NB4 (cell line): Measurements from ENCODE around the gene MCM3AP.

ENCODE experiments used
- CTCF ChIP-seq: IDR thresholded peaks from one replicate; pipeline ENCODE4 v1.5.1; 2012; ENCODE audit warnings: low read depth, low read length
- MAX ChIP-seq: IDR thresholded peaks from 2 replicates; pipeline ENCODE4 v1.6.1; 2011; ENCODE audit warnings: low read depth, low read length
- MYC ChIP-seq: IDR thresholded peaks from 2 replicates; pipeline ENCODE4 v1.6.1; 2011; ENCODE audit warnings: low read depth, low read length
- POLR2A ChIP-seq: IDR thresholded peaks from 2 replicates; pipeline ENCODE4 v1.6.1; 2011; ENCODE audit warnings: mild to moderate bottlenecking; ENCODE audit not compliant: insufficient read length; ENCODE audit errors: extremely low read depth

GRCh38 chr21:46195595-46196195 is 89.7 kb downstream of the MCM3AP start:
- TF ChIP-seq POLR2A: no peak
- TF ChIP-seq CTCF: no peak
- TF ChIP-seq MAX: no peak
- TF ChIP-seq MYC: no peak
